H54 (cell line): ENCODE results near the gene CSAD.
"Not testable (repeated sequence)": the region's sequence is repeated elsewhere in the genome, so short reads cannot be mapped to it uniquely, and the experiment has no call there.

Experiments
- DNase-seq: peaks from one replicate; pipeline ENCODE4 v3.0.0; 2011; ENCODE audit warnings: low spot score, mixed read lengths; ENCODE audit not compliant: insufficient read length
- FAIRE-seq: peaks from 3 replicates; lab custom pipeline; 2011; peaks lifted over from hg19 to GRCh38; lab: Jason Lieb, UNC
- POLR2A ChIP-seq: IDR thresholded peaks from 2 replicates; pipeline ENCODE4 v1.6.1; 2011; ENCODE audit warnings: low read depth, mild to moderate bottlenecking, low read length

CSAD gene

GRCh38 chr12:53187145-53187899 is 6.6 kb upstream of the CSAD start:
- FAIRE-seq (no peak), DNase-seq (no peak)

GRCh38 chr12:53186745-53187144 is 6.0 kb upstream of the CSAD start:
- TF ChIP-seq POLR2A: no peak
- no peak for DNase-seq
- FAIRE-seq: no peak

More at GRCh38 chr12:53187145-53187899, 6.6 kb upstream of the CSAD start:
- TF ChIP-seq POLR2A: no peak

GRCh38 chr12:53185582-53186153 is 4.9 kb upstream of the CSAD start:
- DNase-seq: no peak
- no peak for FAIRE-seq
- TF ChIP-seq POLR2A: no peak

DNA sequence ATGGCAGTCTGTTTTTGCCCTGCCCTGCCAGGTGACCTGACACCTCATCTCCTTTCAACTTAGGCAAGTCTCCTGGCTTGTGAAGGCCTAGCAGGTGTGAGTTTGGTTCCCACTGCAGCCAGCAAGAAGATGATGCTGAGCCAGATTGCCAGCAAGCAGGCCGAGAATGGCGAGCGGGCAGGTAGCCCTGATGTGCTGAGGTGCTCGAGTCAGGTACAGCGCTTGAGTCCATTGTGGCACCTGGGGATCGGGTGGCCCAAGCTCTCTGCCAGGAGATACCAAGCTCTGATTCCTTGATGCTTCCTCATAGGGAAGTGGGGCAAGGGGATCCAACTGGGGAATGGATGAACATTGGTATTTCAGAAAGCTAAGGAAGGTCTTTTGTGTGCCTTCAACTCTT is 4.1 kb upstream of the CSAD start:
- no peak for FAIRE-seq
- TF ChIP-seq POLR2A: no peak
- DNase-seq: no peak

GRCh38 chr12:53182903-53183302 is 2.2 kb upstream of the CSAD start:
- no peak for TF ChIP-seq POLR2A
- FAIRE-seq (no peak), DNase-seq (no peak)

DNA sequence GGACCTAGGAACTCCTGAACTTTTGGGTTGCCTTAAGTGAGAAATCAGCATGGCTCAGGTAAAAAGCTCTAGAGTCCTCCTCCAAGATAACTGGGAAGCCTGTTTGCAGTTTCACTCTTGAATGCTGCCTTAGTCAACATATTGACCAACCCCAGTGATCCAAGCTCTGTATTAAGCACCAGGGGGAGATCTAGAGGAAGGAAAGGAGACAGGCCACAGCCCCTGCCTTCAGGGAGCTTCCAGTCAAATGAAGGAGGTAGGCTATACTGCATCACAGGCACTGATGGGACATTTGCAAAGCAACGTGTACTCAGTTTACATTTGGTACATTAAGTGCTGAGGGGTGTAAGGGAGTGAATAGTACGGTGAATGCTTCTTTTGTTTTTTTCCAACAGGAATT is 1.2 kb upstream of the CSAD start:
- no peak for TF ChIP-seq POLR2A
- FAIRE-seq (no peak), DNase-seq (no peak)

DNA sequence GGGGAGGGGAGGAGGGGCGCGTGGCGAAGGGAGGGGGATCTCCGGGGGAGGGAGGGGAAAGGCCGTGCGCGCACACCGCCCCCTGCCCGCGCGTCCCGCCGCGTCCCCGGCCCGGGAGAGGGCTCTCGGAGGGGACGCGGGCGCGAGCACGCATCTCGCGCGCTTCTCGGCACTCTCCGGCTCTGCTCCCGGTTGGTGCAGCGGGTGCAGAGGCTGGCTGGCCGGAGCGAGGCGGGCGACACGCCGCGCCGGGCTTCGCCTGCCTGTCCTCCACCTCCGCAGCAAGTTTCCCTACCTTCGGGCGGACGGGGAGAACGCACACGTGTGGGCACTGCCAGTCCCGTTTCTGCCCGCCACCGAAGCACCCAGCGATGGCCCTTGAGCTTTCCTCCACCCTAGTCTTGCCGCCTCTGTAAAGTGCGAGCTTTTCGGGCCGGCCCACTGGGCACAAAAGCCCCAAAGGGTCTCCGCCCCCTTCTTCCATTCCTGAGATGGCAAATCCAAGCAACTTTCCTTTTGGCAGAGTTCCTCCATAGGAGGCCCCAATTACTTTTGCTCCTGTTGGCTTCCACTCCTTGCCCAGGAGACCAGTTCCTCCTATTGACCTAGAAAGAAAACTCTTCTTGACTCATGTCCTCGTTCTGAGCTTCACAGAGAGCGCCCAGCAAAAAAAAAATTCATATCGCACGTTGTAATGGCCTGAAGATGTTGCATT is 363 bp upstream of the CSAD start:
- peak; percentile 74; the same call in 1 of the 2 replicates for TF ChIP-seq POLR2A
- no peak for FAIRE-seq
- peak; percentile 83 for DNase-seq

DNA sequence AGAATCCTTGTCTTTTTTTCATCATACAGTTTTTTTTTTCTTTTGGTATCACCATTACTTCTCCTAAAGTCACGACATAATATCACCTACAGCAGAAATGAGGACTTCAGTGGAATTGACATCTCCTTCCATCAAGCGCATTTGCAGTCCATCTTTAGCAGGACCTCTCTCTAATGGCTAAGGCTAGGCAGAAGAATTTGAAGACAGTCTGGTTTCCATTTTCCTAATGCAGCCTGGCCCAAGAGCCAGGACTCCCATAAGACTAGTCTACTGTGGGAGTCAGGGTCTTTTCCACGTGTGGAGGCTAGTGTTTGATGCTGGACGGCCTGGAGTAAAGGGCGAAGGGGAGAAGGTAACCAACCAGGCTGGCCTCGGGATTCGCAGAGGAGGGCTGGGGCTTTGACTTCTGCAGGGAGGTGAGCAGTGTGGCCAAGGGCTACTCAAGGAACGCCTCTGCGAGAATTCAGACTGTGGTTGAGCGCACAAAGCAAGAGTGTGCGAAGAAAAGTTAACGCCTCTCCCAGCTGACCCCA is 972 bp downstream of the CSAD start:
- no peak for DNase-seq
- no peak for TF ChIP-seq POLR2A
- no peak for FAIRE-seq

DNA sequence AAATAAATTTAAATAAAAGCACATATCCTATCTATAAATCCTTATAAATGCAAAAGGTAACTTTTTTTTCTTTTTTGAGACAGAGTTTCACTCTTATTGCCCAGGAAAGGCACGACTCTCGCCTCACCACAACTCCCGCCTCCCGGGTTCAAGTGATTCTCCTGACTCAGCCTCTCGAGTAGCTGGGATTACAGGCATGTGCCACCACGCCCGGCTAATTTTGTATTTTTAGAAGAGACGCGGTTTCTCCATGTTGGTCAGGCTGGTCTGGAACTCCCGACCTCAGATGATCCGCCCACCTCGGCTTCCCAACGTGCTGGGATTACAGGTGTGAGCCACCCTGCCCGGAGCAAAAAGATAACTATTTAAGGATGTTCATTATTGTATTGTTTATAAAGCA is 1.9 kb downstream of the CSAD start:
- not testable (repeated sequence) for DNase-seq, FAIRE-seq

DNA sequence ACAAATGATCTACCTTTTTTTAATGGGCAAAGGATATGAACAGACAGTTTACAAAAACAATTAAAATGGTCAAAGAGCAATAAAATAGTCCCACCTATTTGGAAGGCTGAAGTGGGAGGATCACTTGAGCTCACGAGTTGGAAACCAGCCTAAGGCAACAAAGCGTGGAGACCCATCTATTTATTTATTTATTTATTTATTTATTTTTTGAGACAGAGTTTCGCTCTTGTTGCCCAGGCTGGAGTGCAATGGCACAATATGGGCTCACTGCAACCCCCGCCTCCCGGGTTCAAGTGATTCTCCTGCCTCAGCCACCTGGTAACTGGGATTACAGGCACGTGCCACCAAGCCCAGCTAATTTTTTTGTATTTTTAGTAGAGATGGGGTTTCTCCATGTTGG is 3.3 kb downstream of the CSAD start:
- not testable (repeated sequence) for FAIRE-seq, DNase-seq

DNA sequence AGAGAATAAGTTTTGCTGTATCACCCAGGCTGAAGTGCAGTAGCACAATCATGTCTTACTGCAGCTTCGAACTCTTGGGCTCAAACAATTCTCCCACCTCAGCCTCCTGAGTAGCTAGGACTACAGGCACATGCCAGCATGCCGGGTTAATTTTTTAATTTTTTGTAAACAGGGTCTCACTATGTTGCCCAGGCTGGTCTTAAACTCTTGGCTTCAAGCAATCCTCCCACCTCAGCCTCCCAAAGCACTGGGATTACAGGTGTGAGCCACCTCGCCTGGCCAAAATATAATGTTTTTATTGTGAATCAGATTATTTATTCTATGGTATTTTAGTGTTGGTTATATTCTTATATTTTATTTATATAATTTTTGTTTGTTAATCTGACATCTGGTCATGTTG is 4.0 kb downstream of the CSAD start:
- no peak for DNase-seq
- no peak for FAIRE-seq
- TF ChIP-seq POLR2A: no peak

DNA sequence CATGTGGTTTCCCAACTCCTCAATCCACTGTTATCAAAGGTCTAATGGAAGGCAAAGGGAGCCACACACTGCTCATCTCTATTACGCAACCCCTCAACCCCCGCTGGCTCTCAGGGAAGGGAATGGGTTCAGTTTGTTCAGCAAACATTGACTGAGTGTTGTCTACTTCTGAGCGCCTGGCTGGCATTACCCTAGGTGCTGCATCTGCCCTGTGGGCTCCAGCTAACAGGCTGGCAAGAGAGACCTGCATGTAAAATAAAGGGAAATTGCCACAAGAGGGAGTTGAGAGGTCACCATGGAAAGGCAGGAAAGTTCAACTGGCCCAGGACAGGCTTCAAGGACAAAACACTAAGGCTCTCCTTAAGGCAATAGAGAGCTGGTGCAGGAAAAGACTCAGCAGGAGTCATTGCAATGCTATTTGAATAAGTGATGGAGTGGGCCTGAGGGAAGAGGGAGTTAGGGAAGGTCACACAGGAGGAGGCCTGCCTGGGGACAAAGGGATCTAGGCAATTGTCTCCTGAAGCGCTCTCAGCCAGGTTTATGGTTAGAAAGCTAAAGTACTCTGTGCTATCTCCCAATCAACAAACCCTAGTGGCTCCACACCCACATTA is 5.7 kb downstream of the CSAD start:
- peak; percentile 6 for FAIRE-seq

DNA sequence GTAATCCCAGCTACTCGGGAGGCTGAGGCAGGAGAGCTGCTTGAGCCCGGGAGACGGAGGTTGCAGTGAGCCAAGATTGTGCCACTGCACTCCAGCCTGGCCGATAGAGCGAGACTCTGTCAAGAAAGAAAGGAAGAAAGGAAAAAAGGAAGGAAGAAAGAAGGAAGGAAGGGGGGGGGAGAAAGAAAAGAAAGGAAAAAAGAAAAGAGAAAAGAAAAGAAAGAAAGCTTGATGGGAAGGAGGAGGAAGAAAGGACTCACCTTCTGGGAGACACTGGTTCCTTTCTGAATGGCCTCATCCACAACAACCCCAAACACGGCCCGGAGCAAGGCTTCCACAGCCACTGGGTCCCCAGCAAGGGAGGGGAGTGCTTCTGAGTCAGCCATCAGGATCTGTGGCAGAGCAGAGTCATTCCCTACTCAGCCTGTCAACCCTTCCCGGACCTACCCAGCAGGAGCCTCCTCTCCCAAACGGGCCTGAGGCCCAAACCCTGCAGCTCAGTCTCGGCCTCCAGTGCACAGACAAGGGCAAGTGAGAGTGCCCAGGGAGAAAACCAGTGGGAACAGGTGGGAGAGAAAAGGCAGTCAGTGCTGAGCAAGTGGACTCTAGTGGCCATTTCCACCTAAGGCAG is 7.5 kb downstream of the CSAD start:
- FAIRE-seq (peak; percentile 92), DNase-seq (peak; percentile 78)
- no peak for TF ChIP-seq POLR2A

More for the DNA sequence above, 5.7 kb downstream of the CSAD start:
- no peak for DNase-seq
- TF ChIP-seq POLR2A: no peak
